Stimulated activated CD4-positive, alpha-beta T cell treated with anti-CD3 and anti-CD28 coated beads, TNF-alpha, amount 100 ng/mL, for 48 hours (primary cell): ENCODE measurements around the gene CALY.
A peak's percentile ranks its signal among the peaks of the same experiment; 100 is the strongest.
"Not testable (repeated sequence)": the region's sequence is repeated elsewhere in the genome, so short reads cannot be mapped to it uniquely, and the experiment has no call there.

Source experiments
- DNase-seq, 3 donors: peaks; one replicate each; pipeline ENCODE4 v3.0.0-alpha.2; 2020; ENCODE audit warnings: low read depth in 3 of 3

Gene CALY, protein sequence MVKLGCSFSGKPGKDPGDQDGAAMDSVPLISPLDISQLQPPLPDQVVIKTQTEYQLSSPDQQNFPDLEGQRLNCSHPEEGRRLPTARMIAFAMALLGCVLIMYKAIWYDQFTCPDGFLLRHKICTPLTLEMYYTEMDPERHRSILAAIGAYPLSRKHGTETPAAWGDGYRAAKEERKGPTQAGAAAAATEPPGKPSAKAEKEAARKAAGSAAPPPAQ

GRCh38 chr10:133336577-133337369 lies at the start of gene CALY:
CALY (minus strand) TSS chr10:133336896; CDS start chr10:133328989, 7,907 bp downstream.
- DNase-seq = peak; percentile 34 to 61 (median 44)

- DNase-seq = no peak
Measured at GRCh38 chr10:133385214-133385613, 48.5 kb upstream of the CALY start.

- DNase-seq = no peak
Measured at GRCh38 chr10:133384071-133384470, 47.4 kb upstream of the CALY start.

GRCh38 chr10:133383551-133383950 lies 46.9 kb upstream of the CALY start:
- no peak for DNase-seq

GRCh38 chr10:133381036-133381435 lies 44.3 kb upstream of the CALY start:
- DNase-seq = no peak

- no peak for DNase-seq
Measured at GRCh38 chr10:133379801-133380666, 43.3 kb upstream of the CALY start.

GRCh38 chr10:133379152-133379800 lies 42.6 kb upstream of the CALY start, which contains the start of gene PAOX:
PAOX (plus strand) TSS chr10:133379262; CDS start chr10:133379317, 55 bp downstream.
- DNase-seq = peak in 1 of 3 donors; percentile 53

DNA sequence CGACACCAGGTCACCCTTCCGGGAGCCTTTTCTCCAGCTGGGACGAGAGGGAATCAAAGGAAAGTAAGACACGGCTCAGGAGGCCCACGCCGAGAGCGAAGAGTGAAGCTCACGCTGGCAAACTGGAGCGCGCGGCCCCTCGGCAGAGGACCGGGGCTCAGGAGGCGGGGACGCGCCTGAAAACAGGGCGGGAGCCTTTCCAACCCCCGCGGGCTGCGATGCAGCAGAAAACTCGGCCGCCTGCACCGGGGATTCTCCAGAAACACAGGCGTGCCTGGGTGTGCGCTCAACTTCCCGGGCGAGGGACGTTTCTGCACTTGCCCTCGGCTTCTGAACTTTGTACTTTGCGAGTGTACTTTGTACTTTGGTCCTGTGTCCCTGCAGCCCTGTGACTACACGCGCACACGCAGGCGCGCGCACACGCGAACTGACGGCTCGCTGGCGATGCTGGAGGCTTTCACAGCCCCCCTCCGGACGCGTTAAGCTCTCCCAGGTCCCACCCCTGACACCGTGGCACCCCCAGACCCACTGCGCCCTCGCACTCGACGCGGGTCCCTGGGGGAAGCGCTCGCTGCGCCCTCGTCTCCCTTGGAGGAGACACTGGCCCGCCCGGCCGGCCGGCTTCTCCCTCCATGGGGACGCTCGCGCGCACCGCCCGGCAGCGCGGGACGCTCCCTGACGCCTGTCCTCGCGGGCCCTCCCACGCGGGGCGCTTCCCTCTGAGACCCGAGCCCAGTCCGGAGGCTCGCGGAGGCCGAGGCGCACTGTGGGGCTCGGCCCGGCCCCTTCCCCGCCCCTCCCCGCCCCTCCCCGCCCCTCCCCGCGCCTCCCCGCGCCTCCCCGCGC lies 41.8 kb upstream of the CALY start:
- DNase-seq = no peak

DNA sequence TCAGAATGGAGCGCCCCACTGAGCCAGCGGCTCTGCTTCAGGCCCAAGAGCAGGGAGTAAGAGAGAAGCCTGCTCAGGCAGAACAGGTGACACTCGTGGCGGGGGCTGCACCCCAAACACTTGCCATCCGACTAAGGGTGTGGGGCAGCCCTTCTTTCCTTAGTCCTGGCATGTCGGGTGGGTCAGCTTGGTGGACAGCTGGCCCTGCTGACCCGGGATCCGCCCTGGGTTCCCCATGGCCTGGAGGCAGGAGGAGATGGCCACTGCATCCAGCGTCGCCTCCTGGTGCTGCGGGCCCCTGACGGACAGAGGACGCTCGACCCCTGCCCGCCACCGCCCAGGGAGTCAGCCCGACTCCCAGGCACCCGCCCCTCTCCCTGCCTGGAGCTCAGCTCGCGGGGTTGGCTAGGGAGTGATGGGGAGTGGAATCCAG lies 41.1 kb upstream of the CALY start:
- no peak for DNase-seq

DNA sequence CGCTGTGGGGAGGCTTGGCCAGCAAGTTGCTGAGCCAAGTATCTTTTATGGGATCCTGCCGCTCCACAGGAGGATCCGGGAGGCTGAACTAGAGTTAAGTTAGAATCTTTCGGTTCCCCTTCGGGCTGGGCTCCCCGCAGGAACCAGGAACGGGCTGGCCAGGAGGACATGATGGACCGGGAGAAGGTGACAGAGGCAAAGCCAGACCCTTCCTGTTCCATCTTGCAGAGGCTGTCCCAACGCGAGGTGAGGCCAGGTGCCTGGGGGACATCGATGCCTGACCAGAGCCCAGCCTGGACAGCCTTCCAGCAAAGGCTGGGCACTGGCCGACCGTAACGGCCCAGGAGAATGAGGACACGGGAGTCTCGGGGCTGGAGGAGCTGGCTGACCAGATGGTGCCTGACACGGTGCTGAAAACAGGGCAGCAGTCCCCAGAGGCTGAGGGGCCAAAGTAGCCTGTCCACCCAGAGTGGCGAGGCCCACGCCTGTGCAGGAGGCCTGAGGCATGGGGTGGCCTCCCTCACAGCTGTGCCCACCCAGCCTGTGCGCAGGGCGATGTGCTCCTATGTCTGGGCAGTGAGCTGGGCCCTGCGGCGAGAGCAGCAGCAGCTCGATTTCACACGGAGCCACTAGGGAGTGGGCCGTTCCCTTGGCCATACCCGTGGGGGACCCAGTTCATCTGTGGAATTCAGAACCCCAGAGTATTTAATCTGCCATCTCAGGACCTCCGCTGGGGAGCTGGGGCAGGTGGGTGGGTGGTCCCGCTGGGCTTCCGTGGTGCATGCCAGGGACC lies 40.5 kb upstream of the CALY start:
- no peak for DNase-seq

GRCh38 chr10:133376183-133376582 lies 39.5 kb upstream of the CALY start:
- DNase-seq = not testable (repeated sequence)

- DNase-seq = no peak
Measured at GRCh38 chr10:133375357-133376115, 38.8 kb upstream of the CALY start.

DNA sequence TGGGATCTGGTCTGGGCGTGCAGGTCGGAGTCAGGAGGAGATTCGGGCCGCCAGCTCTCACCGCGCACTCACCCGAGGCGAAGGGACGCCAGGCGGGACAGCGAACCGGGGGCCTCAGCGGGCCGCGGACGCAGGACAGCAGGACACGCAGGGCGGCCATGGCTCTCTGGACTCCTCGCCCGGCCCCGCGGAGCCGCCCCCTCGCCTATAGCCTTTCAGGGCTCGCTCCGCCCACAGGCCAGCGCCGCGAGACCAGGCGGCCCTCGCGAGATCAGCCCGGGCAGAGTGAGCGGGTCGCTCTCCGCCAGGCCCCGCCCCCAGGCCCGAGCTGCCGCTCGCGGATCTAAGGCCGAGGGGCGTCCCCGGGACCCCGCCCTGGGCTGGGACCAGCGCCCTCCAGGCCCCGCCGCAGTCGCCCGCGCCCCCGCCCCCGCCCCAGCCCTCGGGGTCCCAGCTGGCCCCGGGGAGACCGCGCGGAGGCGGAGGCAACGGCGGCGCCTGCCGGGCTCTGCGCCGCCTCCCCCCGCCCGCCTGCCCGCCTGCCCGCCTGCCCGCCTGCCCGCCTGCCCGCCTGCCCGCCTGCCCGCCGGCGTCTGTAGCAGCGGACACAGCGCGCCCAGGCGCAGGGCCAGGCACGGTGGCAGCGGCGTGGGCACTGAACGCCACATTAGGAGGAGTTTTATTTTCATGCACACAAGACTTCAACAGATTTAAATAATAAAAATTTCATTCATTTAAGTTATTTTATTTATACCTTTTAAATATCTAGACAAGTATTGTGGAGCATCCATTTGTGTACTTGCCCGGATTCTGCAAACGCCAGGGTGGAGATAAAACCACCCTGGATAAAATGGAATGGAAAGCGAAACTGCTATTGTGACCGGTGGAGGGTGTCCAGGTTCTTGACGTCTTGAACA lies 36.7 kb upstream of the CALY start, which contains the start of gene ECHS1:
Gene ECHS1, minus strand, starts transcription at position 181 of the 917 bp plus-strand sequence. Its CDS starts 21 bp downstream, at position 160.
- DNase-seq = peak; percentile 86 to 97 (median 88)

DNA sequence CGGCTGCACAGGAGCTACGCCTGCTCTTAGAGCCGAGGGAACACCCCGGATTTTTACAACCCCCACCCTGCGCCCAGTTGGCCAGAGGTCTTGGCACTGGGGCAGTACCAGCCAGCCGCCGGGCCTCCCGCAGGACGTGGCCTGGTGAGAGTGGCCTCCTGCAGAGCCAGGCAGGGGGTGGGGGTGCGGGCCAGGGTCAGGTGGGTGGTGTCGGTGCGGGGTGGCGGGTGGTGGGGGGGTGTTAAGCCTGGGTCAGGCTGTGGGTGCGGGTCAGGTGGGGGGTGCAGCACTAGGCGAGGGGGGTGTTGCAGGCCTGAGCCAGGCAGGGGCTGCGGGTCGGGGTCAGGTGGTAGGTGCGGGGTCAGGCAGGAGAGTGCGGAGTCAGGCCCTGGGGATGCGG lies 35.8 kb upstream of the CALY start:
- no peak for DNase-seq

DNA sequence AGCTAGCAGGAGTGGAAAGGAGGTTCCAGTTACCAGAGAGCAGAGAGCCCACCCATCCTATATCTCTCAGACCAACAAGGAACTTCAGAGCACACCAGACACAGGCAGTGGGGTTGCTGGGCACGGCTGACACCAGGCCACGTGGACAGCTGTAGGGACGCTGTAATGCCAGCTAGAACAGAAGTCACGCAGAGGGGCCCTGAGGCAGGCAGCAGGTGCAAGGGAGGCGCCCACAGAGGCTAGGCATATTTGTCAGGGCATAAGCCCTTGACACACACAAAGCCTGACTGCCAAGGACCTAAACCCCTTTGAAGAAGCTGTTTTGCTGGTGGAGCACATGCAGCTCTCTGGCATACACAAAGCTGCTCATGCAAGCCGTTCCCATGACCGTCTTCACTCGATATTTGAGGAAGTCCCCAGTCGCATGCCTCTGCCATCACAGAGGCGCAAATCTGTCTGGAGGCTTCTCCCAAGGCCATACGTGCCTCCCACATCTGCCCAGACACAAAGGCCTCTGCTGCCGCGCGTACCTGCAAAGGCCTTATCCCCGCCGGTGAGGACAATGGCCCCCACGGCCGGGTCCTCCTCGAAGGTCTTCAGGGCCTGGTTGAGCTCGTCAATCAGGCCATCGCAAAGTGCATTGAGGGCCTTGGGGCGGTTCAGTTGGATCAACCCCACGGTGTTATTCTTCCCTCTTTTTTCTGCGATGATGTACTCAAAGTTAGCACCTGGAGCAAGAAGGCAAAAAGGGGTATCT lies 33.5 kb upstream of the CALY start:
- no peak for DNase-seq

DNA sequence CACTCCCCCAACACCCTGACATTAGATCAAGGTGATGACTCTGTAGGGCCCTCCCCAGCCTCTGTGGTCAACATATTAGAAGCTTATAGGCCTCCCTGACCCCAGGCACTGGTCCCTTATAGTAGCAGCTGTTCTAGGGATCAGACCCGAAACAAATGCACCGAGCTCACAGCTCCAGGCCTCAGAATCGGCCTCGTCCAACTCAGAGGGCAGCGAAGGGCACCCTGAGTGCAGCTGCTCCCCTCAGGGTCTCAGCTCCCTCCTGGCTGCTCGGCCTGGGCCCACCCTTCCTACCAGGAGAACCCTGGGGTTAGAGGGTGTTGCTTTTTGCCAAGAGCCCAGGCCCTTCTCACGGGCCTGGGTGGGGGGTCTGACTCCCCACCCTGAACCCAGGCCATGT lies 31.5 kb upstream of the CALY start:
- DNase-seq = no peak

DNA sequence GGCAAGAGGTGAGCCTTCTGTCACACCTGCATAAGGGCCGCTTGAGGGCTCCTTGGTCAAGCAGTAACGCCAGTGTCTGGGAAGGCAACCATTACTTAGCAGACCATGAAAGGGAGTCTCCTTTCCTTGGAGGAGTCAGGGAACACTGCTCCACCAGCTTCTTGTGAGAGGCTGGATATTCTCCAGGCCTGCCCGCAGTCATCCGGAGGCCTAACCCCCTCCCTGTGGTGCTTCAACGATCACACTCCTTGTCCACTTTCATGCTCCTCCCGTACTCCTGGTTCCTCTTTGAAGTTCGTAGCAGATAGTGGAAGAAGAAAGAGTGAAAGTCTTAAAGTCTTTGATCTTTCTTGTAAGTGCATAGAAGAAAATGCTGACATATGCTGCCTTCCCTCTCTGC lies 30.8 kb upstream of the CALY start:
- DNase-seq = not testable (repeated sequence)
